HepG2 (cell line): ENCODE results near the gene TRNT1. TPM values are rescaled to one million over a fixed set of nuclear protein-coding genes. Genes with fewer than 3 reads are reported as not detected.
A peak's percentile ranks its signal among the peaks of the same experiment; 100 is the strongest.

ENCODE experiments used
- ATF7 ChIP-seq, 2 experiments: fragments of 450-650 bp in 1 of 2; sonication (generic) in 1 of 2; formaldehyde crosslinking in 1 of 2; IDR thresholded peaks; 2 replicates each; pipeline versions ENCODE4 v1.4.0 to v1.6.1; 2016 to 2020; ENCODE audit warnings: antibody characterized with exemption in 1 of 2, mild to moderate bottlenecking in 1 of 2, missing genetic modification reagents in 1 of 2
- CCAR2 ChIP-seq: fragments of 200-400 bp; formaldehyde crosslinking; optimal IDR thresholded peaks from 2 replicates; pipeline ENCODE3; 2018; ENCODE audit warnings: low read depth, mild to moderate bottlenecking, low read length, moderate library complexity
- GFI1 ChIP-seq: sonication (generic); formaldehyde crosslinking; IDR thresholded peaks from 2 replicates; pipeline ENCODE4 v1.5.0; 2020; ENCODE audit warnings: missing genetic modification reagents, mild to moderate bottlenecking, borderline replicate concordance
- HMG20A ChIP-seq: IDR thresholded peaks from 2 replicates; pipeline ENCODE4 v1.6.1; 2016; ENCODE audit warnings: borderline replicate concordance
- KMT2A ChIP-seq: sonication (generic); formaldehyde crosslinking; IDR thresholded peaks from 2 replicates; pipeline ENCODE4 v1.4.0; 2020; ENCODE audit warnings: missing genetic modification reagents
- KMT2B ChIP-seq: IDR thresholded peaks from 2 replicates; pipeline ENCODE4 v1.6.1; 2016; ENCODE audit warnings: missing genetic modification reagents, missing compliant biosample characterization
- NR2F6 ChIP-seq, 2 experiments: IDR thresholded peaks; 2 replicates each; pipeline ENCODE4 v1.6.1; 2016; ENCODE audit warnings: antibody characterized with exemption in 1 of 2, mild to moderate bottlenecking in 1 of 2
- PHF8 ChIP-seq: sonication (generic); formaldehyde crosslinking; IDR thresholded peaks from 2 replicates; pipeline ENCODE4 v1.5.0; 2020; ENCODE audit warnings: missing genetic modification reagents
- PRPF4 ChIP-seq: fragments of 200-400 bp; formaldehyde crosslinking; IDR thresholded peaks from 2 replicates; pipeline ENCODE4 v1.6.1; 2016; ENCODE audit warnings: low read length, low read depth; ENCODE audit not compliant: poor library complexity, severe bottlenecking
- REPIN1 ChIP-seq: sonication (generic); formaldehyde crosslinking; IDR thresholded peaks from 2 replicates; pipeline ENCODE4 v1.8.0; 2022; ENCODE audit warnings: missing genetic modification reagents, low read depth, mild to moderate bottlenecking, borderline replicate concordance
- REST ChIP-seq, 2 experiments: IDR thresholded peaks; 2 replicates each; pipeline ENCODE4 v1.6.1; 2011 to 2012; ENCODE audit warnings: low read length in 2 of 2, borderline replicate concordance in 1 of 2, low read depth in 1 of 2, mild to moderate bottlenecking in 1 of 2, moderate library complexity in 1 of 2
- RFX1 ChIP-seq: fragments of 450-650 bp; IDR thresholded peaks from 2 replicates; pipeline ENCODE4 v1.6.1; 2017
- RFXAP ChIP-seq: sonication (generic); formaldehyde crosslinking; IDR thresholded peaks from 2 replicates; pipeline ENCODE4 v1.4.0; 2020; ENCODE audit warnings: missing genetic modification reagents, borderline replicate concordance
- SMYD3 ChIP-seq: sonication (generic); formaldehyde crosslinking; IDR thresholded peaks from 2 replicates; pipeline ENCODE4 v1.8.1; 2023; ENCODE audit warnings: mild to moderate bottlenecking, missing genetic modification reagents
- SP5 ChIP-seq: IDR thresholded peaks from 2 replicates; pipeline ENCODE4 v1.6.1; 2016; ENCODE audit warnings: low read depth, borderline replicate concordance
- TCF7 ChIP-seq: sonication (generic); IDR thresholded peaks from 2 replicates; pipeline ENCODE4 v1.6.1; 2016; ENCODE audit warnings: antibody characterized with exemption, low read depth
- THYN1 ChIP-seq: sonication (generic); formaldehyde crosslinking; IDR thresholded peaks from 2 replicates; pipeline ENCODE4 v1.8.1; 2023; ENCODE audit warnings: low read depth, mild to moderate bottlenecking, moderate library complexity, missing genetic modification reagents, borderline replicate concordance
- ZNF20 ChIP-seq: sonication (generic); formaldehyde crosslinking; IDR thresholded peaks from 2 replicates; pipeline ENCODE4 v1.4.0; 2020; ENCODE audit warnings: mild to moderate bottlenecking, moderate library complexity, missing genetic modification reagents
- ZNF512 ChIP-seq: sonication (generic); formaldehyde crosslinking; IDR thresholded peaks from 2 replicates; pipeline ENCODE4 v1.4.0; 2020; ENCODE audit warnings: mild to moderate bottlenecking, missing genetic modification reagents
- ZNF678 ChIP-seq: sonication (generic); formaldehyde crosslinking; IDR thresholded peaks from 2 replicates; pipeline ENCODE4 v1.4.0; 2020; ENCODE audit warnings: mild to moderate bottlenecking, missing genetic modification reagents
- ZNF75D ChIP-seq: sonication (generic); formaldehyde crosslinking; IDR thresholded peaks from 2 replicates; pipeline ENCODE4 v1.8.1; 2023; ENCODE audit warnings: missing genetic modification reagents, mild to moderate bottlenecking, borderline replicate concordance
- ZSCAN25 ChIP-seq: sonication (generic); formaldehyde crosslinking; IDR thresholded peaks from 2 replicates; pipeline ENCODE4 v1.8.0; 2022; ENCODE audit warnings: mild to moderate bottlenecking, missing genetic modification reagents
- polyA plus RNA-seq, 8 experiments: library from polyadenylated mRNA; depleted of rRNA in 3 of 8; stranded (reverse) in 7 of 8; unstranded in 1 of 8; fragments of >200 nt; fragmentation: Illumina TruSeq in 4 of 8; extraction: Trizol in 4 of 8; gene quantifications; 2 replicates each; pipeline versions ENCODE4 v1.2.1 to v1.2.3, GENCODE V29; 2011 to 2016; ENCODE audit warnings: low read depth in 4 of 8, missing spikeins in 1 of 8, mixed read lengths in 1 of 8; ENCODE audit not compliant: insufficient read depth in 1 of 8
- total RNA-seq, 5 experiments: library from RNA; depleted of rRNA; stranded (reverse); fragments of >200 nt; fragmentation: Illumina TruSeq; extraction: Trizol; gene quantifications; 2 replicates each; pipeline ENCODE4 v1.2.3, GENCODE V29; 2016; ENCODE audit warnings: low read depth in 1 of 5

Gene TRNT1
- total and polyA plus RNA-seq, 2 of the 13 experiments (the other 11 are each of a cell fraction or from before 2014, with no cell fraction given) = 9.4 to 27.7 TPM

DNA sequence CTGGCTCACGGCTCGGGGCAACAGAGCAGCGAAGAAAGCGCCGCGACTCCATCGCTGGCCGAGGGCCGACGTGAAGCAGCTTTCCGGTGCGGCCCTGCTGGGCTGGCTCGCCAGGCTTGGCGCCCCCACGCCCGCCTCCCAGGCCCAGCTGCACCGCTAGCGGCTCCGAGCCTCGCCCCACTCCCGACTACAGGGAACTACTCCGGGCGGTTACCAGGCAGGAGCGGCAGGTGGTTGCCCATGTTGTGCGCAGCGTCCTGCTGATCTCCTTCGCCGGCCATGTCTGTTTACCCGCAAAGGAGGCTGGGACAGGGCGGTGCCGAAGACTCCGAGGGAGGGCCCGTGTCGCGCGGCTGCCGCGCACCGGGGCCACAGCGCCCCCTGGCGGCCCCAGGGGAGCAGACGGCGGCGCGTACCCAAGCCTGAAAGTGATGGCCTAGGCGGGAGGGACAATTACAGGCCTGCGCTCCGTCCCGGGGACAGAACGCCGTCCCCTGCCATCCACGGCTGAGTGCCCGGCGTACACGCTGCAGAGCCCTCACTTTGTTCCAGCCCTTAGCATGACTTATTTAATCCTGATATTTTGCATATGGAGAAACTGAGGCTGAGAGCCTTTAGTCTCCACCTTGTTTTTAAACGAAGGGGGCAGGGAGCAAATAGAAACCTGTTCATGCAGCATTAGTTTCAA, 52.8 kb downstream of the TRNT1 start, which contains the start of gene CRBN (continued):
- TF ChIP-seq NR2F6 (IDR thresholded peaks at IDR 0.05) = no peak
- peak; percentile 23; the same call in 1 of the 2 replicates for TF ChIP-seq NR2F6 (CRISPR knock-in tag; IDR thresholded peaks at IDR 0.05)
- no peak for TF ChIP-seq SMYD3
- TF ChIP-seq ZNF20 (CRISPR knock-in tag) = no peak
- peak; percentile 88; the same call in 1 of the 2 replicates for TF ChIP-seq RFXAP (CRISPR knock-in tag)
- TF ChIP-seq KMT2B = peak; percentile 97; the same call in 1 of the 2 replicates
- no peak for TF ChIP-seq ZNF678 (CRISPR knock-in tag)
- peak in 1 of 2 experiments; percentile 43; a peak in 1 of 4 replicates for TF ChIP-seq REST (IDR thresholded peaks at IDR 0.05; ENCODE audit: borderline replicate concordance in 1 of 2, low read depth in 1 of 2, low read length in 2 of 2)
- TF ChIP-seq SP5 = peak; percentile 71
- no peak for TF ChIP-seq ZNF75D
- TF ChIP-seq THYN1 (CRISPR knock-in tag) = no peak
- TF ChIP-seq KMT2A (CRISPR knock-in tag) = peak; percentile 97
- TF ChIP-seq ATF7 (IDR thresholded peaks at IDR 0.05) = no peak
- TF ChIP-seq ATF7 (CRISPR knock-in tag; IDR thresholded peaks at IDR 0.05) = no peak
- TF ChIP-seq HMG20A (CRISPR knock-in tag) = peak; percentile 67; the same call in 1 of the 2 replicates
- TF ChIP-seq RFX1 = no peak
- no peak for TF ChIP-seq PRPF4
- TF ChIP-seq TCF7 = no peak
- TF ChIP-seq REPIN1 (CRISPR knock-in tag) = peak; percentile 95; the same call in 1 of the 2 replicates
- peak; percentile 71; the same call in 1 of the 2 replicates for TF ChIP-seq ZSCAN25 (CRISPR knock-in tag)
- no peak for TF ChIP-seq CCAR2
- peak; percentile 99 for TF ChIP-seq PHF8 (CRISPR knock-in tag)
- TF ChIP-seq GFI1 (CRISPR knock-in tag) = peak; percentile 56; the same call in 1 of the 2 replicates
- TF ChIP-seq ZNF512 (CRISPR knock-in tag) = no peak
